ENCODE results near the gene MAGI2.

MAGI2 gene

DNA sequence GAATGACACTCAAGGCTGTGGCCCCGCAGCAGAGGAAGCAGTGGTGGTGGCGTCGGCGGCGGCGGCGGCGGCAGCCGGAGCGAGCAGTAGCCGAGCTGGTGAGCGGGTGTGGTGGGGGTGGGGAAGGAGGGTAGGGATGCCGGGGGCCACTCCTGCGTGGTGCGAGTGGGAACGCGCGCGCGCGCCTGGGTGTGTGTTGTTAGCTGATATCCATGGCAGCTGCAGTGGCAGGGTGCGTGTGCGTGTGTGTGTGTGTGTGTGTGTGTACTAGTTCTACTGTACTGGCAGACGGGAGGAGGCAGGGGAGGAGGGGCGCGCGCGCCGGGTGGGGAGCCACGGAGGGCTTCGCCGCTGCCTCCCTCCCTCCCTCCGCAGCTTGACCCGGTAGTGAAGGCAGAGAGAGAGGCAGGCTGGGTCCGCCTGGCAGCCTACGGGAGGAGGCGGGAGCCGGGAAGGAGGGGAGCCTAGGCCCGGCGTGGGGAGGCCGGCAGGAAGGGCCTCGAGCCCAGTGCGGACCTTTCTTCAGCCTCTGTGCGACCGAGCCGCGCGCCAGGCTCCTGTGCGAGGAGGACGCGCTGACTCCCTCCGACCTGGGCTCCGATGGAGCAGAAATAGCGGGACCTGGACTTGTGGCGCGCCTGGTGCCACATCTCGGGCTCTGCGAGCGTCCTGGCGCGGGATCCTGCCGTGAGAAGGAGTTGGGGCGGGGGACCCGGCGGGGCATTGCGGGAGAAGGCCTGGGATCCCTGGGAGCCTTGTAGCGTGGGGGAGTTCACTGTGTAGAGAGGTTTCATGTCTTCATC, at the start of gene MAGI2:
Gene MAGI2 (minus strand): TSS at position 110 of the 803 bp plus-strand sequence. CDS start 347 bp downstream, outside the sequence.
- no peak for DNase-seq

DNA sequence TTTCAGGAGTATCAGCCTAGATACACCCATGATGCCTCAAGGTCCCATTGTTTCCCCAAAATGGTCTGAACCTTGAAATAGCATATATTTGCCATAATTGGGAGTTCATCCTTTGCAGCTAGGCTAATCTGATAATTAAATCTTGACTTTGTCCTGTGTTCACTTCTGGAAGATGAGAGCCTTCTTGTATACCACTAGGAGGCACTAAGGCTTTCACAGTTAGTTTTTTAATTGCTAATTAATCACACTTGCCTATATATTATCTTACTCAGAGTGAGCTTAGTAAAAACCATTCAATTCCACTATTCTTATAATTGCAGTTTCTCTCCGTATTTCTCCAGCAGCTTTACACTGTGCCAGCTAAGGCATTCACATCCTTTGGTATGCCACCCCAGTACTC, 48.7 kb upstream of the MAGI2 start:
- DNase-seq: no peak

DNA sequence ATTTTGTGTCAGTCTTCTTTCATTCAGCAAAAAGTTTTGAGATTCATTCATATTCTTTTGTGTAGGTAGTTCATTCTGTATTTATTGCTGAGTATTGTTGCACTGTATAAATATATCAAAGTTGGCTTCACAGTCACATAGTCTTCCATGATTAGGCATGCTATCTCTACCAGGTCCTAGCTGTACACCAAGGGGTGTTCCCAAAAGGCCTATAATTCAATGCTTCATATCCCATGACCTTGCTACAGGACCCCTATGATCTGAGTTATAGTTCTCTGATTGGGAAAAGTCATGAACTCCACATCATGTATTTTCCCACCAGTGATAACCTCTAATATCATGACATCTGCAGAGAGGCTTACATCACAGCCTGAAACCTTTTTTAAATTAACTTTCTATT, 47.3 kb upstream of the MAGI2 start:
- no peak for DNase-seq

DNA sequence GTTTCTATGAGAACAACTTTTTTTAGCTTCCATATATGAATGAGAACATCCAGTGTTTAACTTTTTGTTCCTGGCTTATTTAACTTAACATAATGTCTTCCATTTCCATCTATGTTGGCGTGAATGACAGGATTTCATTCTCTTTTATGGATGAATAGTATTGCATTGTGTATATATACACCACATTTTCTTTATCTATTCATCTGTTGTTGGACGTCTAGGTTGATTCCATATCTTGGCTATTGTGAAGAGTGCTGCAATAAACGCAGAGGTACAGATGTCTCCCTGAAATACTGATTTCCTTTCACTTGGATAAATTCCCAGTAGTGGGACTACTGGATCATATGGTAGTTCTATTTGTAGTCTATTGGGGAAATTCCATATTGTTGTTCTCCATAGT, 44.3 kb upstream of the MAGI2 start:
- no peak for DNase-seq

DNA sequence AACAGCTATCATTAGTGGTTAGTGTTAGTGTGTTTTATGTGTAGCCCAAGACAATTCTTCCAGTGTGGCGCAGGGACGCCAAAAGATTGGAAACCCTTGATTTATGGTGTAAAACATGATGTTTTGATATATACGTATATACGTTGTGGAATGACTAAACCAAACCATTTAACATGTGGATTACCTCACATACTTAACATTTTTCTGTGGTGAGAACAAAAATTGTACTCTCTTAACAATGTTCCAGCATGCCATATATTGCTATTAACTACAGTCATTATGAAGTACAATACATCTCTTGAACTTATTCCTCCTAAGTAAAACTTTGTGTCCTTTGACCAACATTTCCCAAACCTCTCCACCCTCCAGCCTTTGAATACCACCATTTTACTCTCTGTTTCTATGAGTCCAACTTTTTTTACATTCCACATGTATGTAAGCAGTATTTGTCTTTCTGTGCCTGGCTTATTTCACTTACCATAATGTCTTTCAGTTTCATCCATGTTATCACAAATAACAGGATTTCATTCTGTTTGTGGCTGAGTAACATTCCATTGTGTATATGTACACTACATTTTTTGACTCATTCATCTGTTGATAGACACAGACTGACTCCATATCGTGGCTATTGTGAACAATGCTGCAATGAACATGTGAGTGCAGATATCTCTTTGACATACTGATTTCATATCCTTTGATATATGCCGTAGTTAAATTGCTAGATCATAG, 42.2 kb upstream of the MAGI2 start:
- DNase-seq: no peak

DNA sequence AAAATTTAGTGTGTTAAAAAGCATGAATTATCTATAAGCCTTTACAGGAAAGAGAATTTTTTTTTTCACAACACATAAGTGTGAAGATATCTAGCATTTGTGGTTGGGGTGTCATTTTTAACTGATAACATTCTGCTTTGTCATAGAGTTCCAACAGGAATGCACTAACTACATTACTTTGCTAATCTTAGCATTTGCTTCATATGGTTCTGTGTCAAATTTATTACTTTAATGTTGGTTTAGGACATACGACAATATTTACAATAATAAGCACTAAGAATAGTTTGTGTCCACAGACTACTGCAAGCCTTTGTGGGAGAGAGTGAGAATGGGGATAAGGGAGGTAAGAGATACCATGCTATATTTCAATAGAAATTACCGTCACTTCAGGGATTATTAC, 40.6 kb upstream of the MAGI2 start:
- no peak for DNase-seq

DNA sequence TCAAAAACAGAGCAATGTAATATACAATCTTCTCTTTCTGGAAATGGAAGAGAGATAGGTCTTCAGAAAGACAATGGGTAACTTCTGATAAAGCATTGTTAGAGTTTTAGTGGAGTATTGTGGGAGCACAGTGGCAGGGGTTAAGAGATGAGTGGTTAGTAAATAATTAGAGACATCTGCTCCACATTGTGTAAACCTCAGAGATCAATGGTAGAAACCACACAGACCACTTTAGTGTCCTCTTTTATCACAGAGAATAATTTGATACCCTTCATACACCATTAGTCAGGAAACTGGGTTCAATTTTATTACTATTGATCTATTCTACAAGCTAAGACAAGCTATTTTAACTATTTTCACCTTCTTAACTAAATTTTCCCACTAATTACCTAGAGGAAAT, 35.9 kb upstream of the MAGI2 start:
- DNase-seq: no peak

DNA sequence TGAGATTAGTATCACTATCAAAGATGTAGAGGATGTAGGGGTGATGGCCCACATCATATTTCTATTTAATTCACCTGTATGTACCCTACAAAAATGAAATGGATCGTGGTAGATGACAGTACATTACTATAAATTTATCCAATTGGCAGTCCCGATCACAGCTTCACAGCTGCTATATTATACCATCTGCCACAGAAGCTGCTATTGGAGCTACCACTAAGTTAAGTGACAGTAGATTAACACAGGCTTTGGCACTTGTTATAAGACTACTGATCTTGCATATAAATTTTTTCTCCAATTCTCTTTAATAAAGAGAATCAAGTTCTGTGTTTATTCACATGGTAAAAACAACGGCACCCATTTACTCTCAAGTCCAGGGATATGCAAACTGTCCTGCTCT, 24.9 kb upstream of the MAGI2 start:
- DNase-seq: no peak

DNA sequence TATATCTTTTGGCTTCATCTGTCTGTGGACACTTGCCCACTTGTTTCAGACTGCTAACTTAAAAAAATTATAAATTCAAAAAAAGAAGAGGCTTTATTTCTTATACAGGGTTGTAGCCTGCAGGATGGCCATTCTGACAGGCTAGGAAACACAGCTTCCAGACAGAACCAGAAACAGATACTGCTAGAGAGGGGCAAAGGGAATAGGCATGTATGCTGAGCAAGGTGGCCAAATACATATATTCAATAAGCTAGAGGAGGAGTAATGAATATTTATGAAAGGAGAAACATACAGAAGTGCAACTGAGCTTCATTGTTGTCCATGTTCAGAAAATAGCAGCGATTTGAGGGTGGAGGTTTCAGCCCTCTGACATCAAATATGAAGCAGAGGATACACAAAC, 22.0 kb upstream of the MAGI2 start:
- no peak for DNase-seq

DNA sequence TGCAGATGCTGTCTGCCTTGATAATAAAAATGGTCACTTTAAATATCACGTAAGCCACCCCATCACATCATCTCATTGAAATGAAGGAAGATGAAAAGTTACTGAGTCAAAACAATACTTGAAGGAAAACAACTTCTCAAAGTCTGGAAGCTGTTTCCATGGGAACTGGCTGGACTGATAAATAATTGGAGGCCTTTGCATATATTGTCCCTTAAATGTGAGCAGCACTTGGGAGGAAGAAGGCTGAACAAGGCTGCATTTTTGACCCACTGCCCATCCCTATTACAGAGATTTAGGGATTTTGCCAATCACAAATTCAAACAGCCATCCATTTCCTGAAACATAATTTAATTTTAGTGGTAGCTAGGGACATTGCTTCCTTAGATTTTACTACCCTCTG, 18.2 kb upstream of the MAGI2 start:
- DNase-seq: no peak

DNA sequence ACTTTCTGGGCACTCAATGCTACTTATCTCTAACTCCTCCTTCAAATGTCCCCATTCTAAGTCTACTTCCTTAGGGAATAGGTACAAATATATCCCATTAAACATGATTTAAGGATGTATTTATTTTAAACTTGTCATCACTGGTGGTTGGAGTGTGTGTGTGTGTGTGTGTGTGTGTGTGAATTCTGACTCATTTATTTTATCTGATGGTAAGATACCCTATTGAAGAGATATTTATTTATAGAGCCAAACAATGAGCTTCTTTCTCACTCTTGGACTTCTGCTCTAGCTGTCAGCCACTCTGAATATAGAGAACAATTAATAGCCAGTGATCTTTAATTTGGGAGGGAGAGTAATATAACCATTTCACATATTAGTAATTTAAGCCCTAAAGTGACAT, 17.8 kb upstream of the MAGI2 start:
- no peak for DNase-seq

DNA sequence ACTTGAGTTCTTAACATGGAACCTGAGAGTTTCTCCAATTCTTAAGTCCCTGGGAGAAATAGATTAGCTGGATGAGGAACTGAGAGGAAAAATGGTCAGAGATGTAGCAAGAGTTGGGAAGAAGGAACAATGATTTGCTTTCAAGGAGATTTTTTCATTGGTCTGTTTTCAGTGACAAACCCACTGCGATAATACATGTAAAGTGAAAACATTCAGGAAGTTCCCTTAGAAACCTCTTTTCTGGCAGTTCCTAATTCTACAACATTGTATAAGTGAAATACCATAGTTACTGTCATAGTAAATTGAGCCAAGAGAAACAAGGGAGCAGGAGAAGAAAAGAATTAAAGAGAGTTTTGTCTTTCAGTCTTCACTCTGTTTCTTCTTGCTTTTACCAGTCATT, 12.1 kb upstream of the MAGI2 start:
- no peak for DNase-seq

DNA sequence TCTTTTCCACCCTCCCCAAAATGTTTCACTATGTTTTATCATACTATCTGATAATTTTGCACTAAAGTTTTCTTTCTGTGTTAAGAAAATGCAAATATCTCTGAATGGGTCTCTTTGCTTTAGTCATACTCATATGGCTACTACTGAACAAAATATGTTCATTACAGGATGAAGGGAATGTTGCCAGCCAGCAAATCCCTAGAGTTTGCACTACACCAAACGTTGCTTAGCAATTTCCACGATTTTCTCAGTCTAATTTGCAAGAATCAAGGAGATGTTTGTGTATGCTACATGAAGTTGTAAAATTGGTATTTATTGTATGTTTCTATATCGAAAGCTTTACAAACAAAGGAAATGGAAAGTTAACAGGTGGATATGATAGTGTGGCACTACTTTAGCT, 10.6 kb upstream of the MAGI2 start:
- DNase-seq: no peak

DNA sequence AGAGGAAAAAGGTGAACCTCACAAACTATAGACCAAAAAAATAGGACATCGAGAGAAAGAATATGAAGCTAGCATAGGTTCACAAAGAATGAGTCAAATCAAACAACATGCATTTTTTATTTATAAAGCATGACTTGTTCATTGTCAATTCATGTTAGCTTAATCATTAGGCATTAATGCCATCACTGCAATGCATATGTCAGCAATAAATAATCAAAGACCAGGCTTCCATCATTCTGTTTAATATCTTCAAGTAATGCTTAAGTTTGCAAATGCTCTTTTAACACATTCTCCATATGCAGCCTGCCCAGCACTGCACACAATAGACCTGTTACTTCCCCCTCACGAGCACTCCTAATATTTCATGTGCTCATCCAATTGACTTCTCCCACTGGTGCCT, 8.9 kb upstream of the MAGI2 start:
- DNase-seq: no peak

DNA sequence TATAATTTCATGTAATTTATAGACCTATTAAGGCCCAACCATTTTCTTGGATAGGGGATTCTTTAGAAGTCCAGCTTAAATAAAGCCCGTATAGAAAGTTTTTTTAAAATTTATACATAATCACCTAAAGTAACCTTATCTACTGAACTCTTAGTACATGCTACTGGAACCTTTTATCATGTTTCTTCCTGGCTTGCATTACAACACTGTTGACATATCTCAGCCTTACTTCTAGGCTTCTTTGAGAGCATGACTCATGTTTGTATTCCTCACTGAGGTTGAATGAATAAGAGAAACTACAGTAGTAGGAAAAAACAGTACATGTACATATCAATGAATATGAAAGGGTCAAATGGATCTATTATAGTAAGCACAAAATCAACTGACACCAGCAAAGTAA, 8.2 kb upstream of the MAGI2 start:
- no peak for DNase-seq

DNA sequence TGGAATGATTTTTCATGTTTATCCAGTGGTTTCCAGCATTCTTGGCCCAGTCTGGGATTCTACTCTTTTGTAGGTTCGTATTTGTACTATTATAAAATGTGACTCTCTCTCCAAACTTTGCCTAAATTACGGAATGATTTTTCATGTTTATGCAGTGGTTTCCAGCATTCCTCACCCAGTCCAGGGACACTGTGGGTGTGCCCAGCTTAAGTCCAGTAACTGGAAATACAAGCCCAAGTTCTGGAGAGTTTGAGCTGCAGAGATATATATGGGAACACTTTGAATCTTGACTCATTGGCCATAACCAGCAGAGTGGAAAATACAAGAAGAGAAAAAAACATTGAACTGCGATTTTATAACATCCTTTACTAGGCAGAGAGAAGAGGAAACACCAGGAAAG, 5.9 kb upstream of the MAGI2 start:
- DNase-seq: no peak

DNA sequence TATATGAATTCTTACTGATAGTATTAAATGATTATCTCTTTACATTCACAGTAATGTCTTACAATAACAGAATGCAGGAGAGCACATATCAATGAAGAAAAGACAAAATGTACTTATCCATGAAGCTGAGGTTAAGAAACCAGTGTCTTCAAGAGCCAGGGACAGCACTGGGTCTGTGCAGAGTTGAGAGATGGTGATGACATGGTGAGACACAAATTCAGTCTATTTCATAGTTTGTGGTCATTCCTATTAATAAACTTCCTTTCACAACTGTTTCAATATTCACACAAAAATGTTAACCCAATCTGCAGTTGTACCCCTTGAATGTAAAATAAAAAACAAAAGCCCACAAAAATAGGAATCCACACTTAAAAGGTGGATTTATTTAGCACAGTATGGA, 5.3 kb upstream of the MAGI2 start:
- DNase-seq: no peak

DNA sequence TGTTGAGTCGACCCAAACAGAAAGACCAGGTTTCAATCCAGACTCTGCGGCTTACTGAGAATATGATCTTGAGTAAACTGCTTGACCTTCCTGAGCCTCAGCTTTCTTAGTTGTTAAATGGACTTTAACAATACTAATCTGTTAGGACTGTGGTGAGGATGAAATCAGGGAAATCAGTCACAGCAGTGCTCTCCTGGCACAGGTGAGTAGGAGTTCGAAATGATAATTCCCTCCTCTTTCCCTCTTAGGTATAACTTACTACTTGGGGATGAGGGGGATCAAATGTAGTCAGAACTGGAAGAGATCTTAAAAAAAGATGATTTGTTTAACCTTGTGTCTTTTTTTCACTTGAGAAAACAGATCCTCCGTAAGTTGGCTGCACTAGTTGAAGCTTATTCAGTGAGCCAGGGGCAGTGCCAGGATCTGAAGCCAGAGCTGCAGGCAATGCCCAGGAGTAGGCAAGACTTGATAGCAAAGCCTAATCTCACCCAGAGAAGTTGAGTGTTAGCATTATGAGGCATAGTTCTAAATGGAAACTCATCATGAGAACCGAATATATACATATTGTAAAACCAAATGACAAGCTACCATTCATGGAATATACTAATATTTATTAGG, 1.8 kb upstream of the MAGI2 start:
- DNase-seq: no peak

DNA sequence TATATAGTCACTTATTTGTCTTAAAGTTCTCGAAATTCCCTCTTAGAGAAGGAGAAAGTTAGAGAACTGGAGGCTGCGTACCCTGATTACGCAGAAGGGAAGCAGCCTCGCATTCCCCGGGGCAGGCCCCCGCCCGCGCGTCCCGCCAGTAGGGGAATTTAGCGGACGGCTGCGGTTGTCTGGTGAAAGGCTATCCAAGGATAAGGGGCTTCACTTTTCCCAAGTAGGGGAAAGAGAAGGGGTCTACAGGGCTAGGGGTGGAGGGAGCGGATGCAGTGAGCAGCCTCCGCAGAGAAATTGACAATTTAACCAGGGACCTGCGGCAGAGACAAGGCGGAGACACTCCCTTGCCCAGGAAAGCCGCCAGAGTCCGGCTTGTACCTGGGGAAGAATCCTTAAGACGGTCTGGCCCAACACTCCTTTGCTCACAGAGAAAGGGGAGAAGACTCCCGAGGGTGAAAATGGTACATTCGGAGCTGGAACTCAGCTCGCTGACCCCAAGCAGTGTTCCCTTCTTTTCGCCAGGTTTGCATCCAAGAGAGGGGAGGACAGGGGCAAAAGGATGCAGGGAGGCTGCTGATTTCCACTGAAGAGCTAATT, 994 bp upstream of the MAGI2 start:
- DNase-seq: no peak

DNA sequence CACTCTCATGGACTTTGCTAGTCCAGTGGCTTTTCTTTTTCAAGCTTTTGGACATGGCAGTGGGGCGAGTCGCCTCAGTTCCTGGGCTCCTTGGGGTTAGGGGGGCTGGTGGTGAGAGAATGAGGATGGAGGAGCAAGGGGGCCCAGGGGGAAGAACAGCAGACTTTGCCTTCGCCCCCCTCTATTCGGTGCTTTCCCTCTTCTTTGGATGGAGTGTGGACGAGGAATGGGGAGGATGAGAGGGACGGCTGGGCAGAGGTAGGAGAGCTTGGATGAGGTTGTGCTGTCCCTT, 255 bp downstream of the MAGI2 start:
- no peak for DNase-seq

DNA sequence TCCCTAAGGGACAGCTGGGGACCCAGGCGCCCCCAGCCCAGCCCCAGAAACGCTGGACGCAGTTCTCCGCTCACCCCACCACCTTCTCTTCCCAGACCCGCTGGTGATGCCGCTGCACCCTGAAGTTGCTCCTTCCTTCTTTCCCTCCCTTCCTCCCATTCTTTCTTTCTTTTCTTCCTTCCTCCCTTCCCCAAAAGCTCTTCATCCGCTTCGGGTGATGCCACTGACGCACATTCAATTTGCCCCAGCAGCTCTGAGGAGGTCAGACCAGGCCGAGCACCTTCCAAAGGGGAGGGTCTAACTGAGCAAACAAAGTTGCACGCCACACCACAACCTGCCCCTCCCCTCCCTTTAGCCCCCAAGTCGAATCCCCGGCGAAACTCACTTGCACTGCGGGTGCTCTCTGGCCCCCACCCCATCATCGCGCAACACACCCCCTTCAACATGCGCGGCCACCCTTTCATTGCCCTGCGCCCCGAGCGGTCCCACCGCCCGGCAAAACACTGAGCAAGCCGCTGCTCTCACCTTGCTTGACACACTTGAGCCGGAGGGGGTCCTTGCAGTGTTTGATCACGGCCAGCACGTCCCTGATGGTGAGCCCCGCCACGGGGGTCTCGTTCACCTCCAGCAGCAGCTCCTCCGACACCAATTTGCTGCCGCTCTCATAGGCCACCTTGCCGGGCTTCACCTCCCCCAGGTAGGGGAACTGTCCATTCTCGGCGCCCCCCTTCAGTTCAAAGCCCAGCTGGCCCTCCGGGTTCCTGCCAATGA, 787 bp downstream of the MAGI2 start:
- DNase-seq: no peak

DNA sequence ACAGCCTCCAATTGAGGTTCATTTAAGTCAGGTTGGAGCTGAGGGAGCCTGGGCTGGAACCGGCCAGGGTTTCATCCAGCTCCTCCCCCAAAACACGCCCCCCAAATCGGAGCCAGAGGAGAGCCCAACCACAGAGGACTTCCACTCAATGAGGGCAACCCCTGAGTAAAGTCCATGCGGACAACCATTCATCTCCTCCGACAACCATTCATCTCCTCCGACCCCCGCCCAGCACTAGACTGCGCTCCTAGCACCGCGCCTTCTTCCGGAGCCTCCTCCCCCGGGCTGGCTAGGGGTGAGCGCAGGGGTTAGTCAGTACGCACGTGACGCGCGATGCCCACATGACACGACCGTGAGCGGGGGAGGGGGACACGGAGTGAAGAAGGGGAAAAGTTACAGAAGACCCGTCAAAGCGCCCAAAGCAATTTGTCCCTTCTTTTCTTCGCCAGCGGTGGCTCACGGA, 1.4 kb downstream of the MAGI2 start:
- no peak for DNase-seq

DNA sequence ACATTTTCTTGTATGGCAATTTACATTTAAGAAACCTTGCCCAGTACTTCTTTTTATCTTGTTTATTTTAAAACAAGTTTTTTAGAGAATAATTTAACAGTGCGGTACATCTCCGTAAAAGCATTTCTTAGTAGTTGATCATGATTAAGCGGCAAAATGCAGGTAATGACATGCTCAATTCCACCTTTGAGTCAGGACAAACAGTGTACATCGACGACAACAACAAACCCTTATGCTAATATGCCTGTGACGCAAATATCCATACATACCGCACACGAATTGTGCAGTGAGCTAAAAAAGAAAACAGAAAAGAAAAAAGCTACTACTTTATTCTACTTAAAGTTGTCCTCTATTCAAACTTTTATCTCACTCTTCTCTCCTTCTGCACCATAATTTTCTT, 1.9 kb downstream of the MAGI2 start:
- DNase-seq: no peak

All from 8988T (cell line).